ENCODE measurements around the gene PRICKLE2.

Gene PRICKLE2

GRCh38 chr3:64251019-64251418 lies 25.8 kb upstream of the PRICKLE2 start:
- TF ChIP-seq CTCF (IDR thresholded peaks at IDR 0.05; ENCODE audit: borderline replicate concordance, insufficient read depth, low read depth, low read length): no peak
- H3K4me3 ChIP-seq (ENCODE audit: low read depth, low read length): no peak overlapping the region

GRCh38 chr3:64247991-64248646 lies 22.9 kb upstream of the PRICKLE2 start:
- TF ChIP-seq CTCF (IDR thresholded peaks at IDR 0.05; ENCODE audit: borderline replicate concordance, insufficient read depth, low read depth, low read length): no peak
- no peak overlapping the region for H3K4me3 ChIP-seq (ENCODE audit: low read depth, low read length)

DNA sequence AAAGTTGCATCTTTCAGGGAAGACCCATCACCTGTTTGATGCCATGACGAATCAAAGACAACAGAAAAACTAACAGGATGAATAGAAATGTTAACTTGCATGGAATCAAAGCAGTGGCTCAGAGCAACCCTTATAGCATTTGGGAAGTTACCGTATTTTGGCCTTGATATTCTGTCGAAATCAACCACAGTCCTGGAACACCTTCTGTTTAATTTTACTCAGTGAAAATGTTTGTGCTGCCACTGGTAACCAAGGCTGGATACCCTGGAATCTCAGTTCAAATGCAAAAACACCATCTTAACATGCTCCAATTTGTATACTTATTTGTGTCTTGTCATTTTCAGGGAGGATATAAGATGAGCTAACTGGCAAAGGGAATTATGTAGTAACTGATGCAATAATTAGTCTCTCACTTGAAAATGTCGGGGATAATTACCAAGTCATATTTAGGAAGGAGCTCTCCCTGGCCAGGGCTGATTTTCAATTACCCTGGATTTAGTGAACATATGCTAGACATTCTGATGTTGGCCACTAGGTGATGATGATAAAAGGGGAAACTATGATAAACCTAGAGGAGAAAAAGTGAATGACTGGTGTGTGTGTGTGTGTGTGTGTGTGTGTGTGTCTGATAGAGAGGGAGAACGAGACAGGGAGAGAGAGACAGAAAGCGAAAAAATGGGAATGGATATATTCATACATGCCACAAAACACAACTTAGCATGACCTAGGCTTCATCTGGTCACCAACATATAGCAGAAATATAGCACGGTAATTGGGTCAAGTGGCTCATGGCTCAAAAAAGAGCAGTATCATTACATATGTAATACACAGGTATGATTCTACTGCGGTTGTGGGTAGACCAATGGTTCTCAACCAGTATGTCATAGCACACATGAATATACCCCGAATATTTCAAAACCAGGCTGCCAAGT lies 19.0 kb upstream of the PRICKLE2 start:
- TF ChIP-seq CTCF (IDR thresholded peaks at IDR 0.05; ENCODE audit: borderline replicate concordance, insufficient read depth, low read depth, low read length): peak; percentile 6; the same call in 1 of the 2 replicates

GRCh38 chr3:64242435-64242834 lies 17.2 kb upstream of the PRICKLE2 start:
- no peak overlapping the region for H3K4me3 ChIP-seq (ENCODE audit: low read depth, low read length)
- no peak for TF ChIP-seq CTCF (IDR thresholded peaks at IDR 0.05; ENCODE audit: borderline replicate concordance, insufficient read depth, low read depth, low read length)

More for the DNA sequence above, 19.0 kb upstream of the PRICKLE2 start:
- no peak overlapping the region for H3K4me3 ChIP-seq (ENCODE audit: low read depth, low read length)

- no peak overlapping the region for H3K4me3 ChIP-seq (ENCODE audit: low read depth, low read length)
- TF ChIP-seq CTCF (IDR thresholded peaks at IDR 0.05; ENCODE audit: borderline replicate concordance, insufficient read depth, low read depth, low read length): no peak
These were observed 15.7 kb upstream of the PRICKLE2 start for GRCh38 chr3:64240959-64241358.

DNA sequence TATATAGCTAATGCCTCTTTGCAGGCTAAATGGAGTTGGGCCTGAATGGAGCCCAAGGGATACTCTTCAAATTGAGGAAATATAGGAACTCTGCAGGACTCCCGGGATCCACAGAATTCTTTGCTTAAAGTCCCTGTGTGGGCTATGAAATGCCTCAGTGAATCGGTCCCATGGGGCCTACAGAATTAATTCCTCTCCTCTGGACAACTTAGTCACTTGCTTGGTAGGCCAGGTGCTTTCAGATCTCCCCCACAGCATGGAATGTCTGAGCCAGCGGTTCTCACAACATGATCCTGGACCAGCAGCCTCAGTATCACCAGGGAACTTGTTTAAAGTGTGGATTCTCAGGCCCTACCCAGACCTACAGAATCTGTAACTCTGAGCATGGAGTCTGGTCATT lies 15.1 kb upstream of the PRICKLE2 start:
- TF ChIP-seq CTCF (IDR thresholded peaks at IDR 0.05; ENCODE audit: borderline replicate concordance, insufficient read depth, low read depth, low read length): no peak
- H3K4me3 ChIP-seq (ENCODE audit: low read depth, low read length): no peak overlapping the region
